CD8-positive, alpha-beta memory T cell (primary cell): ENCODE results near the gene TBC1D9B. TPM values are rescaled to one million over a fixed set of nuclear protein-coding genes. Genes with fewer than 3 reads are reported as not detected.
A peak's percentile ranks its signal among the peaks of the same experiment; 100 is the strongest.

Experiments used
- CTCF ChIA-PET: fragments of 350-600 bp; sonication (Branson Sonifier 250); formaldehyde crosslinking; loops from one replicate; lab custom pipeline; 2021; ENCODE audit warnings: antibody characterized with exemption; lab: Charles Lee
- POLR2A ChIA-PET: fragments of 350-600 bp; sonication (Branson Sonifier 250); formaldehyde crosslinking; loops from one replicate; lab custom pipeline; 2021; ENCODE audit warnings: antibody characterized with exemption; lab: Charles Lee
- DNase-seq, 5 donors: peaks; one replicate each; pipeline versions ENCODE4 v3.0.0 to v3.0.0-alpha.2; 2020 to 2022; ENCODE audit warnings: mixed read lengths in 1 of 5
- H3K27ac ChIP-seq: one replicate; pipeline ENCODE4 v1.7.0; 2013; ENCODE audit warnings: low read depth, mild to moderate bottlenecking, low read length, moderate library complexity
- H3K27me3 ChIP-seq: 2 replicates; pipeline ENCODE4 v1.7.0; 2013; ENCODE audit warnings: low read length, mild to moderate bottlenecking; ENCODE audit not compliant: insufficient read depth, poor library complexity, severe bottlenecking
- H3K36me3 ChIP-seq: 2 replicates; pipeline ENCODE4 v1.7.0; 2013; ENCODE audit warnings: mild to moderate bottlenecking, low read length, moderate library complexity; ENCODE audit not compliant: insufficient read depth
- H3K4me1 ChIP-seq: 2 replicates; pipeline ENCODE4 v1.7.0; 2013; ENCODE audit warnings: mild to moderate bottlenecking, low read length, moderate library complexity; ENCODE audit not compliant: insufficient read depth
- H3K4me3 ChIP-seq: 2 replicates; pipeline ENCODE4 v1.7.0; 2013; ENCODE audit warnings: mild to moderate bottlenecking, low read length
- H3K9me3 ChIP-seq: 2 replicates; pipeline ENCODE4 v1.7.0; 2013; ENCODE audit warnings: mild to moderate bottlenecking, low read length
- H3K27ac Mint-ChIP-seq, 8 donors: one replicate each; pipeline ENCODE4 v1.8.0; 2020 to 2021; ENCODE audit warnings: mixed read lengths in 8 of 8, mild to moderate bottlenecking in 6 of 8, inconsistent platforms in 3 of 8, moderate library complexity in 3 of 8
- H3K27me3 Mint-ChIP-seq, 2 donors: one replicate each; pipeline ENCODE4 v1.8.0; 2020 to 2021; ENCODE audit warnings: mixed read lengths in 2 of 2, mild to moderate bottlenecking in 1 of 2, moderate library complexity in 1 of 2
- H3K36me3 Mint-ChIP-seq, 3 donors: one replicate each; pipeline ENCODE4 v1.8.0; 2020 to 2021; ENCODE audit warnings: mixed read lengths in 3 of 3, inconsistent platforms in 1 of 3, mild to moderate bottlenecking in 1 of 3
- H3K4me1 Mint-ChIP-seq, 3 donors: one replicate each; pipeline ENCODE4 v1.8.0; 2020 to 2021; ENCODE audit warnings: mixed read lengths in 3 of 3, inconsistent platforms in 1 of 3, mild to moderate bottlenecking in 1 of 3
- H3K4me3 Mint-ChIP-seq, 7 donors: one replicate each; pipeline ENCODE4 v1.8.0; 2020 to 2021; ENCODE audit warnings: mixed read lengths in 7 of 7, mild to moderate bottlenecking in 6 of 7, moderate library complexity in 4 of 7, inconsistent platforms in 2 of 7
- H3K9me3 Mint-ChIP-seq, 5 donors: one replicate each; pipeline ENCODE4 v1.8.0; 2020 to 2022; ENCODE audit warnings: mixed read lengths in 5 of 5, mild to moderate bottlenecking in 3 of 5, moderate library complexity in 2 of 5, inconsistent platforms in 1 of 5
- polyA plus RNA-seq: library from polyadenylated mRNA; unstranded; fragments of 300-500 nt; fragmentation: Illumina TruSeq; gene quantifications from one replicate; pipeline ENCODE4 v1.2.3, GENCODE V29; 2021
- total RNA-seq, 2 experiments: library from RNA; stranded (reverse); gene quantifications; one replicate each; pipeline ENCODE4 v1.2.3, GENCODE V29; 2021

The TBC1D9B gene
- total and polyA plus RNA-seq, 3 experiments from 2014 or later: 43.9 to 74.8 (median 73.7) TPM

DNA sequence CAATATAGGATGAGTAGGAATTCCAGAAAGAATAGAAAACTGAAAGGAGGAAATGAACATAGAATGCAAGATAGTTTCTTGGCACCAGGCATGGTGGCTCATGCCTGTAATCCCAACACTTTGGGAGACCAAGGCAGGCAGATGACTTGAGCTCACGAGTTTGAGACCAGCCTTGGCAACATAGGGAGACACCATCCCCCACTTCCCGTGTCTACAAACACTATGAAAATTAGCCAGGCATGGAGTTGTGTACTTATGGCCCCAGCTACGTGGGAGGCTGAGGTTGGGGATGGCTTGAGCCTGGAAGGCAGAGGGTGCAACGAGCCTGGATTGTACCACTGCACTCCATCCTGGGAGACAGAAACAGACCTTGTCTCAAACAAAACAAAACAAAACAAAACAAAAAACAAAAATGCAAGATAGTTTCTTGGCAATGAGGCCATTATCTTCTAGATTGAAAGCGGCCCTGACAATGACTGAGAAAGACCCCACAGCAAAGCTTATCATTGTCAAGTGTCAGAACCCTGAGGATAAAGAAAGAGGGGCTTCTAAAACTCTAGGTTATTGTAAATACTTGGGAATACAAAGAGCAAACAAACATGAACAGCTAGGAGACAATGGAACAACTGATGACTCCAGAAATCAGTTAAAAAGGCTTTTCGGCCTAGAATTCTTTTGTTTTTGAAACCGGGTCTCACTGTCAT, 77.8 kb downstream of the TBC1D9B start:
- POLR2A ChIA-PET: interaction anchor here (0.6 to 1.0 kb wide), 2 partner anchors 8 to 29 kb away, joined by 3 to 4 read pairs; partner anchors contain the start of gene MRNIP
- peaks cover 9 to 90% (median 19%) of the 10 kb centered on the region in 3 donors for H3K36me3 Mint-ChIP-seq
- peak overlapping the region in 5 of 8 donors; percentile 2 to 73 (median 23) for H3K27ac Mint-ChIP-seq

DNA sequence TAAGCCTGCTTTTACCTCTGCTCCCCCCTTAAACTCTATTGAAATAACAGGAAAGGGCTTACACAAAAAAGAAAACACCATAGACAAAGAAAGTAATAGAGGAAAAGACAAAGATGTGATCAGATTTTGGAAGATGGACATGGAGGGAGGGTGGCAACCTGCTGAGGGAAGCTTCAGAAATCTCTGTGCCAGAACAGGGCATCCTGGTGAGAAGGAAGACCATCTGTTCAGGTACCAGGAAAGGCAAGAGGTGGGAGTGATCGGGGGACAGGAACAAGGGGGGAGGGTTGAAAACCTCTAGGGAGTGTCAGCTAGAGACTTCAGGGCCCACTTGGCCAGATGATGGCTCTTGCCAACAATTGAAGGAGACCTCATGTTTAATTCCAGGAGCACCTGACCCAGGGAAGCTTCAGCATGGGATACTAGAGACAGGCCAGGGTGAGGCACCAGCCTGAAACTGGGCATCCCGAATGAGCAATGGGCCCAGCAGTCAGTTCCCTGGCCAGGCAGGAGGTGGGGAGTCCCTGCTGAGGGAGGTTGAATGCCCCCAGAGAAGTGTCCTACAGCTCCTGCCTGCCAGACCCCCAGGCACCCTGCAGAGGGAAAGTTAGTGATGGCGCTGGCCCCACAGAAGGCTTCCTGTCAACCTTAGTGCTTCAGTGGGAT, 78.8 kb downstream of the TBC1D9B start:
- peaks cover 10 to 39% (median 15%) of the 10 kb centered on the region in 3 donors for H3K4me1 Mint-ChIP-seq
- no peak overlapping the region for H3K4me3 Mint-ChIP-seq
- H3K9me3 Mint-ChIP-seq: no peaks in the 10 kb centered on the region
- peaks cover 13 to 98% (median 22%) of the 10 kb centered on the region in 3 donors for H3K36me3 Mint-ChIP-seq
- ChIA-PET CTCF (interaction anchor here (1.9 kb wide), 1 partner anchor 27 kb away, joined by 9 read pairs; no protein-coding TSS in a partner anchor), POLR2A (no interaction called here)
- peak overlapping the region in 7 of 8 donors; percentile 24 to 98 (median 83) for H3K27ac Mint-ChIP-seq
- H3K27me3 ChIP-seq: no peaks in the 10 kb centered on the region
- H3K9me3 ChIP-seq: no peaks in the 10 kb centered on the region
- H3K27ac ChIP-seq: no peak overlapping the region
- DNase-seq: peak in 1 of 5 donors; percentile 30
- H3K27me3 Mint-ChIP-seq: peaks cover 0 to 2% of the 10 kb centered on the region in 2 donors
- no peak overlapping the region for H3K4me3 ChIP-seq
- no peaks in the 10 kb centered on the region for H3K4me1 ChIP-seq
- peaks cover 71% of the 10 kb centered on the region for H3K36me3 ChIP-seq

More for the DNA sequence above, 77.8 kb downstream of the TBC1D9B start:
- H3K27me3 Mint-ChIP-seq: peaks cover 0 to 2% of the 10 kb centered on the region in 2 donors
- H3K9me3 ChIP-seq: no peaks in the 10 kb centered on the region
- peaks cover 61% of the 10 kb centered on the region for H3K36me3 ChIP-seq
- no peaks in the 10 kb centered on the region for H3K9me3 Mint-ChIP-seq
- peak in 1 of 5 donors; percentile 25 for DNase-seq
- no peak overlapping the region for H3K4me3 ChIP-seq
- no peaks in the 10 kb centered on the region for H3K4me1 ChIP-seq
- no peak overlapping the region for H3K27ac ChIP-seq
- no peaks in the 10 kb centered on the region for H3K27me3 ChIP-seq
- H3K4me1 Mint-ChIP-seq: peaks cover 7 to 33% (median 10%) of the 10 kb centered on the region in 3 donors
- CTCF ChIA-PET: interaction anchor here (1.9 kb wide), 1 partner anchor 28 kb away, joined by 9 read pairs; no protein-coding TSS in a partner anchor
- H3K4me3 Mint-ChIP-seq: peak overlapping the region in 1 of 7 donors; percentile 32

GRCh38 chr5:179827680-179828079, 80.0 kb downstream of the TBC1D9B start:
- Mint-ChIP-seq H3K4me1 (peaks cover 14 to 42% (median 24%) of the 10 kb centered on the region in 3 donors), H3K36me3 (peaks cover 13 to 98% (median 24%) of the 10 kb centered on the region in 3 donors), H3K27ac (peak overlapping the region in 5 of 8 donors; percentile 20 to 98 (median 52)), H3K9me3 (no peaks in the 10 kb centered on the region), H3K4me3 (peak overlapping the region in 1 of 7 donors; percentile 24), H3K27me3 (no peaks in the 10 kb centered on the region)
- Histone ChIP-seq H3K9me3 (no peaks in the 10 kb centered on the region), H3K4me1 (peaks cover 4% of the 10 kb centered on the region), H3K27me3 (no peaks in the 10 kb centered on the region), H3K36me3 (peaks cover 59% of the 10 kb centered on the region), H3K4me3 (no peak overlapping the region), H3K27ac (no peak overlapping the region)
- POLR2A ChIA-PET: no interaction called here
- peak in 1 of 5 donors; percentile 42 for DNase-seq
- CTCF ChIA-PET: no interaction called here

GRCh38 chr5:179825655-179826182, 82.0 kb downstream of the TBC1D9B start:
- H3K36me3 Mint-ChIP-seq: peaks cover 8 to 93% (median 16%) of the 10 kb centered on the region in 3 donors
- H3K27me3 Mint-ChIP-seq: peaks cover 0 to 5% of the 10 kb centered on the region in 2 donors
- Histone ChIP-seq H3K9me3 (no peaks in the 10 kb centered on the region), H3K4me3 (no peak overlapping the region), H3K36me3 (peaks cover 42% of the 10 kb centered on the region), H3K27me3 (no peaks in the 10 kb centered on the region), H3K4me1 (peaks cover 14% of the 10 kb centered on the region), H3K27ac (no peak overlapping the region)
- peaks cover 0 to 4% (median 0%) of the 10 kb centered on the region in 5 donors for H3K9me3 Mint-ChIP-seq
- ChIA-PET POLR2A (no interaction called here), CTCF (no interaction called here)
- DNase-seq: no peak
- peak overlapping the region in 1 of 7 donors; percentile 8 for H3K4me3 Mint-ChIP-seq
- H3K27ac Mint-ChIP-seq: peak overlapping the region in 3 of 8 donors; percentile 53 to 98 (median 73)
- H3K4me1 Mint-ChIP-seq: peaks cover 26 to 55% (median 35%) of the 10 kb centered on the region in 3 donors

DNA sequence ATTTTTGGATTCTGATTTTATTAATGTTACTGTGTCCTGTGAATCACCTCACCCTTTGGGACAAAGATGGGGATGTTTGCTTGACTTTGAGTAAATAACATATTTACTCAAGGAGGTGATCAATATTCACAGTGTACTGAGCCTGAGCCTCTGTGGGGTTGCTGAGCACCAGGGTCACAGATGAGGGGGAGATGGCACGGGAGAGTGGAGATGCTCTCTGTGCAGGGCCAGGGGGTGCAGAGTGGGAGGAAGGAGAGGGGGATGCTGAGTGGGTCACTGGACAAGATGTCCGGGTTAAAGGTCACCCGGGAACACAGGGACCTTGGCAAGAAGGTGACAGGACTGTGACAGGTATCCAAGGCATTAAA, 83.0 kb downstream of the TBC1D9B start:
- no peak for DNase-seq
- H3K4me3 Mint-ChIP-seq: no peak overlapping the region
- Histone ChIP-seq H3K4me3 (no peak overlapping the region), H3K27ac (no peak overlapping the region), H3K27me3 (no peaks in the 10 kb centered on the region), H3K36me3 (peaks cover 35% of the 10 kb centered on the region), H3K9me3 (no peaks in the 10 kb centered on the region), H3K4me1 (peaks cover 22% of the 10 kb centered on the region)
- CTCF ChIA-PET: interaction anchor here (1.0 kb wide), 1 partner anchor 22 kb away, joined by 3 read pairs; no protein-coding TSS in a partner anchor
- H3K27me3 Mint-ChIP-seq: peaks cover 0 to 5% of the 10 kb centered on the region in 2 donors
- peaks cover 8 to 84% (median 15%) of the 10 kb centered on the region in 3 donors for H3K36me3 Mint-ChIP-seq
- H3K27ac Mint-ChIP-seq: peak overlapping the region in 6 of 8 donors; percentile 40 to 98 (median 60)
- peaks cover 0 to 4% (median 0%) of the 10 kb centered on the region in 5 donors for H3K9me3 Mint-ChIP-seq
- peaks cover 32 to 64% (median 41%) of the 10 kb centered on the region in 3 donors for H3K4me1 Mint-ChIP-seq
- POLR2A ChIA-PET: no interaction called here

DNA sequence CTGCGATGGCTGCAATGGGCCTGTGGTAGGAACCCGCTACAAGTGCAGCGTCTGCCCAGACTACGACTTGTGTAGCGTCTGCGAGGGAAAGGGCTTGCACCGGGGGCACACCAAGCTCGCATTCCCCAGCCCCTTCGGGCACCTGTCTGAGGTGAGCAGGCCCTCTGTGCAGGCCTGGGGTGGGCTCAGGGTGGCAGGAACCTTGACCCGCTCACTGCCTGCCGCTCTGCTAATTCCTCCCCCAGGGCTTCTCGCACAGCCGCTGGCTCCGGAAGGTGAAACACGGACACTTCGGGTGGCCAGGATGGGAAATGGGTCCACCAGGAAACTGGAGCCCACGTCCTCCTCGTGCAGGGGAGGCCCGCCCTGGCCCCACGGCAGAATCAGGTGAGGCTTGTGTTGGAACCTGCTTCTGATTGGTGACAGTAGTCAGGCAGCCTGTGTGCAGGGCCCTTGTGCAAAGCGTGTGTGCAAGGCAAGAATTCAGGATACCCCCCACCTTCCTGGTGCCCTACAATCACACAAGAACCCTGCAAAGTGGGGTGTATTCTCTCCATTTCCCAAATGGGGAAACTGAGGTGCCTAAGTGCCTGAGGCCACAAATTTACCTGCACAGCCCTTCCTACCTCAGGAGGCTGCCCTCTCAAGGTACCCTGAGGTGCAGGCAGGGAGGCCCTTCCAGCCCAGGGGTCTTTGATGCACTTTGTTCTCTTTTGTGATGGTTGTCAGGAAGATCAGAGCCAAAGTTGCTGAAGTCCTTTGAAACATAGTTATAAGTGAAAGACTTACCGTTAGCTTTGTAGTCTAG, 83.6 kb downstream of the TBC1D9B start:
- peaks cover 0 to 5% of the 10 kb centered on the region in 2 donors for H3K27me3 Mint-ChIP-seq
- H3K4me3 Mint-ChIP-seq: no peak overlapping the region
- POLR2A ChIA-PET: no interaction called here
- H3K36me3 ChIP-seq: peaks cover 30% of the 10 kb centered on the region
- H3K4me1 Mint-ChIP-seq: peaks cover 34 to 65% (median 38%) of the 10 kb centered on the region in 3 donors
- H3K9me3 Mint-ChIP-seq: peaks cover 0 to 4% (median 0%) of the 10 kb centered on the region in 5 donors
- no peak overlapping the region for H3K27ac ChIP-seq
- H3K36me3 Mint-ChIP-seq: peaks cover 8 to 78% (median 11%) of the 10 kb centered on the region in 3 donors
- CTCF ChIA-PET: interaction anchor here (1.0 kb wide), 1 partner anchor 22 kb away, joined by 3 read pairs; no protein-coding TSS in a partner anchor
- no peaks in the 10 kb centered on the region for H3K27me3 ChIP-seq
- no peaks in the 10 kb centered on the region for H3K9me3 ChIP-seq
- H3K4me1 ChIP-seq: peaks cover 28% of the 10 kb centered on the region
- no peak for DNase-seq
- H3K27ac Mint-ChIP-seq: peak overlapping the region in 7 of 8 donors; percentile 12 to 98 (median 51)
- no peak overlapping the region for H3K4me3 ChIP-seq

GRCh38 chr5:179822444-179822990, 85.2 kb downstream of the TBC1D9B start:
- ChIA-PET POLR2A (interaction anchor here (0.6 to 3.2 kb wide), 10 partner anchors 8 to 752 kb away, joined by 3 to 13 read pairs (median 4); partner anchors contain the start of genes MAML1 and MRNIP), CTCF (interaction anchor here (0.6 to 1.2 kb wide), 5 partner anchors 14 to 60 kb away, joined by 3 to 5 read pairs (median 3); no protein-coding TSS in a partner anchor)
- H3K9me3 ChIP-seq: no peaks in the 10 kb centered on the region
- Mint-ChIP-seq H3K4me1 (peaks cover 40 to 71% (median 49%) of the 10 kb centered on the region in 3 donors), H3K4me3 (peak overlapping the region; percentile 68 to 99 (median 97)), H3K27ac (peak overlapping the region; percentile 74 to 98 (median 98)), H3K9me3 (peaks cover 0 to 4% (median 0%) of the 10 kb centered on the region in 5 donors), H3K36me3 (peaks cover 4 to 62% (median 5%) of the 10 kb centered on the region in 3 donors), H3K27me3 (peaks cover 0 to 6% of the 10 kb centered on the region in 2 donors)
- H3K4me3 ChIP-seq: peak overlapping the region; percentile 83
- H3K4me1 ChIP-seq: peaks cover 36% of the 10 kb centered on the region
- H3K27ac ChIP-seq: peak overlapping the region; percentile 96
- no peak for DNase-seq
- H3K36me3 ChIP-seq: peaks cover 24% of the 10 kb centered on the region
- no peaks in the 10 kb centered on the region for H3K27me3 ChIP-seq
